Mucosa of descending colon (tissue), 3 donors: ENCODE results near the gene KAT5. TPM values are rescaled to one million over a fixed set of nuclear protein-coding genes. Genes with fewer than 3 reads are reported as not detected.
A peak's percentile ranks its signal among the peaks of the same experiment; 100 is the strongest.

Experiments used
- ATAC-seq: fragments of 200-7000 bp; cut with Tn5 transposase; one replicate; pipeline ENCODE4 v1.9.1; 2020; ENCODE audit warnings: mild to moderate bottlenecking, moderate library complexity
- DNase-seq, 3 donors: peaks; one replicate each; pipeline ENCODE4 v3.0.0-alpha.2; 2020
- H3K36me3 ChIP-seq: fragments of 200-600 bp; one replicate; pipeline ENCODE4 v1.8.0; 2021; ENCODE audit warnings: low read depth, mild to moderate bottlenecking
- H3K4me1 ChIP-seq: fragments of 200-600 bp; one replicate; pipeline ENCODE4 v1.8.0; 2021; ENCODE audit warnings: low read depth, mild to moderate bottlenecking
- H3K4me3 ChIP-seq: fragments of 200-600 bp; one replicate; pipeline ENCODE4 v1.8.0; 2021; ENCODE audit warnings: mild to moderate bottlenecking
- H3K9me3 ChIP-seq: fragments of 200-600 bp; one replicate; pipeline ENCODE4 v1.8.0; 2021; ENCODE audit warnings: mild to moderate bottlenecking
- intact Hi-C, 2 donors: fragments of 100-400 bp; cut with DNase I in 1 of 2; cut with micrococcal nuclease in 1 of 2; formaldehyde crosslinking; loops; one replicate each; pipeline versions ENCODE4 v1.11.0 to v1.11.1; 2022; cut with DNase I, micrococcal nuclease
- total RNA-seq, 3 donors: library from RNA; stranded (reverse); fragmentation: NEBNext Ultra II Directional in 2 of 3; extraction: Animal tissue kit (Norgen Biotek cat#: 25700) in 2 of 3; gene quantifications; one replicate each; pipeline versions ENCODE4 v1.2.1 to v1.2.4, GENCODE V29; 2021 to 2023
- TF ChIP-seq, protein P1 (sequence below): fragments of 200-600 bp; IDR thresholded peaks from one replicate; pipeline ENCODE4 v1.8.0; 2022; ENCODE audit warnings: antibody characterized with exemption, mild to moderate bottlenecking
- donor health status: DM: no; HTN: no; CAD: no; lungs with moderate emphysema.
- donor health status: DM: no; HTN: no; CAD: no.
- donor health status: DM: no; HTN: yes; CAD: no.

The KAT5 gene
- total RNA-seq, 3 donors from 2014 or later, result 70.9 to 92.0 (median 90.5) TPM

DNA sequence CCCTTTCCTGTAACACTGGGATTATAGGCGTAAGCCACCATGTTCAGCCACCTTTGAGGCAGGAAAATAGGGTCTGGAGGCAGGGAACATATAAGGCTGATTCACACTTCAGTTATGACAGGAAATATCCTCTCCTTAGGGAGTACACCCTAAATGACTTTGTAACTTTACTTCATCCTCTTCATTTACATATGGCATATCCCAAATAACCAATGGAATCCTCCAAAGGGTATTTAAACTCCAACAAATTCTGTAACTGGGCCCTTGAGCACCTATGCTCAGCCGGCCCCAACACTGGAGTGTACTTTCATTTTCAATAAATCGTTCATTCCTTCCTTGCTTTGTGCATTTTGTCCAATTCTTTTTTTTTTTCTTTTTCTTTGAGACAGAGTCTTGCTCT is 1.6 kb upstream of the KAT5 start:
- Histone ChIP-seq H3K9me3 (no peaks in the 10 kb centered on the region), H3K36me3 (peaks cover 9% of the 10 kb centered on the region), H3K4me1 (peaks cover 12% of the 10 kb centered on the region), H3K4me3 (no peak overlapping the region)
- TF ChIP-seq, protein P1, sequence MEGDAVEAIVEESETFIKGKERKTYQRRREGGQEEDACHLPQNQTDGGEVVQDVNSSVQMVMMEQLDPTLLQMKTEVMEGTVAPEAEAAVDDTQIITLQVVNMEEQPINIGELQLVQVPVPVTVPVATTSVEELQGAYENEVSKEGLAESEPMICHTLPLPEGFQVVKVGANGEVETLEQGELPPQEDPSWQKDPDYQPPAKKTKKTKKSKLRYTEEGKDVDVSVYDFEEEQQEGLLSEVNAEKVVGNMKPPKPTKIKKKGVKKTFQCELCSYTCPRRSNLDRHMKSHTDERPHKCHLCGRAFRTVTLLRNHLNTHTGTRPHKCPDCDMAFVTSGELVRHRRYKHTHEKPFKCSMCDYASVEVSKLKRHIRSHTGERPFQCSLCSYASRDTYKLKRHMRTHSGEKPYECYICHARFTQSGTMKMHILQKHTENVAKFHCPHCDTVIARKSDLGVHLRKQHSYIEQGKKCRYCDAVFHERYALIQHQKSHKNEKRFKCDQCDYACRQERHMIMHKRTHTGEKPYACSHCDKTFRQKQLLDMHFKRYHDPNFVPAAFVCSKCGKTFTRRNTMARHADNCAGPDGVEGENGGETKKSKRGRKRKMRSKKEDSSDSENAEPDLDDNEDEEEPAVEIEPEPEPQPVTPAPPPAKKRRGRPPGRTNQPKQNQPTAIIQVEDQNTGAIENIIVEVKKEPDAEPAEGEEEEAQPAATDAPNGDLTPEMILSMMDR, result no peak
- no peak for DNase-seq
- ATAC-seq, result no peak
- intact Hi-C loops, result no loop called here

DNA sequence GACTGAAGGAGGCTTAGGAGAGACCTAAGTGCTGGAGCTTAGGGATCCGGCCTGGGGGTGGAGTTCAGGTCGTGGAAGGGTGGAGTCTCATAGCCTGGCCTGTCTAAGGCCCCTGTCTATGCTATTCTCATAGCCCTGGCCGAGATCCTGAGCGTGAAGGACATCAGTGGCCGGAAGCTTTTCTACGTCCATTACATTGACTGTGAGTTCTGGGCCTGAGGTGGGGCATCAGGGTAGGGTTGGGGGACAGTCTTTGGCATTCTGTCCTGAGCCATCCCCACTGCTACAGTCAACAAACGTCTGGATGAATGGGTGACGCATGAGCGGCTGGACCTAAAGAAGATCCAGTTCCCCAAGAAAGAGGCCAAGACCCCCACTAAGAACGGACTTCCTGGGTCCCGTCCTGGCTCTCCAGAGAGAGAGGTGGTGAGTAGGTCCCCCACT is 603 bp downstream of the KAT5 start:
- ATAC-seq (no peak), DNase-seq (no peak)
- Histone ChIP-seq H3K4me3 (peak overlapping the region; percentile 51), H3K36me3 (peaks cover 9% of the 10 kb centered on the region), H3K4me1 (peaks cover 12% of the 10 kb centered on the region), H3K9me3 (no peaks in the 10 kb centered on the region)
- intact Hi-C loops, result no loop called here
- TF ChIP-seq, protein P1, result no peak

DNA sequence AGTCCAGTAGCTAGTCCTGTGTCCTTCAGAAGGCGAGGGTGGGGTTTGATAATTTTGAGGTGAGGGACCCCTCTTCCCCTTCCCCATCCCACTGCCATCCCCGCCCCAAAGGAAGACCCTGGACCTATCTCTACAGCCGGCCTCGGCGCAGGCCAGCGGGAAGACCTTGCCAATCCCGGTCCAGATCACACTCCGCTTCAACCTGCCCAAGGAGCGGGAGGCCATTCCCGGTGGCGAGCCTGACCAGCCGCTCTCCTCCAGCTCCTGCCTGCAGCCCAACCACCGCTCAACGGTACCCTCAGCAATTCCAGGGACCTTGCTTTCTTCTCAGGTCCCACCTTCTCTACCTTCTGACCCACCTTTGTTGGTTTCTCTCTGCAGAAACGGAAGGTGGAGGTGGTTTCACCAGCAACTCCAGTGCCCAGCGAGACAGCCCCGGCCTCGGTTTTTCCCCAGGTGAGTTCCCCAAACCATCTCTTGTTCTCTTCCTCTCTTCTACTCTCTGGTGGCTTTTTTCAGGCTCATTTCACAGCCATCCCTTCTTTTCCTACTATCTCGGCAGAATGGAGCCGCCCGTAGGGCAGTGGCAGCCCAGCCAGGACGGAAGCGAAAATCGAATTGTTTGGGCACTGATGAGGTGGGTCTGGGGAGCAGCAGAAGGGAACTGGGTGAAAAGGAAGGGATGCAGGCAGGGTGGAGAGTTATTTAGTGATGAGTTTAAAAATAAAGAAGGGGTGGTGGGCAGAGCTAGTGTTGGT is 1.3 kb downstream of the KAT5 start:
- Histone ChIP-seq H3K4me3 (no peak overlapping the region), H3K4me1 (peaks cover 12% of the 10 kb centered on the region), H3K36me3 (peaks cover 9% of the 10 kb centered on the region), H3K9me3 (no peaks in the 10 kb centered on the region)
- intact Hi-C loops, result no loop called here
- DNase-seq, result peak in 1 of 3 donors; percentile 48
- ATAC-seq, result no peak
- TF ChIP-seq, protein P1, result no peak

DNA sequence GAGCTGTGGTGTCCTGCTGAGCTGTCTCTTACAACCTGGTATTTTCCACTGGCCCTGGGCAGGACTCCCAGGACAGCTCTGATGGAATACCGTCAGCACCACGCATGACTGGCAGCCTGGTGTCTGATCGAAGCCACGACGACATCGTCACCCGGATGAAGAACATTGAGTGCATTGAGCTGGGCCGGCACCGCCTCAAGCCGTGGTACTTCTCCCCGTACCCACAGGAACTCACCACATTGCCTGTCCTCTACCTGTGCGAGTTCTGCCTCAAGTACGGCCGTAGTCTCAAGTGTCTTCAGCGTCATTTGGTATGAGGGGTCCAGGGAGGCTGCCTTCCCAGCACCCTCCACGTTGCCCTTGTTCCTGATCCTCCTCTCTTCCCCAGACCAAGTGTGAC is 2.4 kb downstream of the KAT5 start:
- TF ChIP-seq, protein P1, result no peak
- no peak overlapping the region for H3K4me3 ChIP-seq
- intact Hi-C loops, result no loop called here
- H3K9me3 ChIP-seq, result no peaks in the 10 kb centered on the region
- H3K36me3 ChIP-seq, result peaks cover 9% of the 10 kb centered on the region
- peaks cover 21% of the 10 kb centered on the region for H3K4me1 ChIP-seq
- ATAC-seq (no peak), DNase-seq (no peak)

DNA sequence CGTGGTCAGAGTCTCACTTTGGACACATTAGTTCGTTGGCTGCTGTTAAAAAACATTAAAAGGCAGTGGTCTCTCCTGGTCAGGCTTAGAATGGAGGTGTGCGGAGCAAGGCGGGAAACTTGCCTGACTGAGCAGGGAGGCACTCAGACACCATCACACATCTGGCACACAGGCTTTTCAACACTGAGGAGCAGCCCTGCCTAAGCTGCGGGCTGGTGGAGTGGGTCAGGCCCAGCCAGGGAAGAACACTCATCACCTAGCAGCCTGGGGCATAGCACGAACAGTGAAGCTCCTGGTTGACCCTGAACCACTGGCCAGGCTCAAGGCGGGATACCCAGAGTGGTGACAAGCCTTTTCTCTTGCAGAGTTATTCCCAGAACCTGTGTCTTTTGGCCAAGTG is 4.2 kb downstream of the KAT5 start:
- DNase-seq (no peak), ATAC-seq (no peak)
- TF ChIP-seq, protein P1, result no peak
- Histone ChIP-seq H3K36me3 (peaks cover 9% of the 10 kb centered on the region), H3K4me3 (no peak overlapping the region), H3K9me3 (no peaks in the 10 kb centered on the region), H3K4me1 (peaks cover 23% of the 10 kb centered on the region)
- intact Hi-C loops, result no loop called here
